ENCODE data around the gene SLC9A1. TPM values are rescaled to one million over a fixed set of nuclear protein-coding genes. Genes with fewer than 3 reads are reported as not detected.

The SLC9A1 gene
- total RNA-seq, 1 experiment from 2014 or later: 22.5 TPM

DNA sequence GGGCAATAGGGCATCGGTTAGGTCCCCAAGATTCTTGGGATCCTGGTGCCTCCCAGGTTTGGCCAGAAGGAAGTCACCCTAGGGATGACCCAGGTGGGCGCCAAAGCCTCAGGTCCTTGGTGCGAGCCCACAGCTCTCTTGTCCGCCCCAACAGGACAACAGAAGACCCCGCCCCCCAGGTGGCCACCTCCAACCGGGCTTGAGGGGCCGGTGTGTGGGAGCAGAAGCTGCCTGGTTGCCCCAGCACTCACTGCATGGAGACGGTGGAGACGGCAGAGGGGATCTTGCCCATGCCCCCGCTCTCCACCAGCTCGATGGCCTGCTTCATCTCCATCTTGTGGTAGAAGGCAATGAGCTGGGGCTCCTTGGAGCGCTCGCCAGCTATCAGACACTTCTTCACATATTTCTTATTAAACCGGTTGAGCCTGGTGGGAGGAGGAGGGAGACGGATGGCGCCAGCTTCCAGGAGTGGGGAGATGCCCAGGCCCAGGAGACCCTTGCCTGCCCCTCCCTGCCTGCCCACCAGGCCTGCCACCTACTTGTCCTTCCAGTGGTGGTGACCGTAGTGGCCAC lies 52.7 kb downstream of the SLC9A1 start (continued):
- TF ChIP-seq, protein P1, sequence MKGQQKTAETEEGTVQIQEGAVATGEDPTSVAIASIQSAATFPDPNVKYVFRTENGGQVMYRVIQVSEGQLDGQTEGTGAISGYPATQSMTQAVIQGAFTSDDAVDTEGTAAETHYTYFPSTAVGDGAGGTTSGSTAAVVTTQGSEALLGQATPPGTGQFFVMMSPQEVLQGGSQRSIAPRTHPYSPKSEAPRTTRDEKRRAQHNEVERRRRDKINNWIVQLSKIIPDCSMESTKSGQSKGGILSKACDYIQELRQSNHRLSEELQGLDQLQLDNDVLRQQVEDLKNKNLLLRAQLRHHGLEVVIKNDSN (CRISPR knock-in tag; IDR thresholded peaks at IDR 0.05): no peak
- TF ChIP-seq MAX (CRISPR knock-in tag; IDR thresholded peaks at IDR 0.05) (no peak), ATF2 (CRISPR knock-in tag; IDR thresholded peaks at IDR 0.05; ENCODE audit: borderline replicate concordance, low read depth) (no peak)
- TF ChIP-seq, protein P2, sequence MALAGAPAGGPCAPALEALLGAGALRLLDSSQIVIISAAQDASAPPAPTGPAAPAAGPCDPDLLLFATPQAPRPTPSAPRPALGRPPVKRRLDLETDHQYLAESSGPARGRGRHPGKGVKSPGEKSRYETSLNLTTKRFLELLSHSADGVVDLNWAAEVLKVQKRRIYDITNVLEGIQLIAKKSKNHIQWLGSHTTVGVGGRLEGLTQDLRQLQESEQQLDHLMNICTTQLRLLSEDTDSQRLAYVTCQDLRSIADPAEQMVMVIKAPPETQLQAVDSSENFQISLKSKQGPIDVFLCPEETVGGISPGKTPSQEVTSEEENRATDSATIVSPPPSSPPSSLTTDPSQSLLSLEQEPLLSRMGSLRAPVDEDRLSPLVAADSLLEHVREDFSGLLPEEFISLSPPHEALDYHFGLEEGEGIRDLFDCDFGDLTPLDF (CRISPR knock-in tag; IDR thresholded peaks at IDR 0.05): no peak
- TF ChIP-seq, protein P3, sequence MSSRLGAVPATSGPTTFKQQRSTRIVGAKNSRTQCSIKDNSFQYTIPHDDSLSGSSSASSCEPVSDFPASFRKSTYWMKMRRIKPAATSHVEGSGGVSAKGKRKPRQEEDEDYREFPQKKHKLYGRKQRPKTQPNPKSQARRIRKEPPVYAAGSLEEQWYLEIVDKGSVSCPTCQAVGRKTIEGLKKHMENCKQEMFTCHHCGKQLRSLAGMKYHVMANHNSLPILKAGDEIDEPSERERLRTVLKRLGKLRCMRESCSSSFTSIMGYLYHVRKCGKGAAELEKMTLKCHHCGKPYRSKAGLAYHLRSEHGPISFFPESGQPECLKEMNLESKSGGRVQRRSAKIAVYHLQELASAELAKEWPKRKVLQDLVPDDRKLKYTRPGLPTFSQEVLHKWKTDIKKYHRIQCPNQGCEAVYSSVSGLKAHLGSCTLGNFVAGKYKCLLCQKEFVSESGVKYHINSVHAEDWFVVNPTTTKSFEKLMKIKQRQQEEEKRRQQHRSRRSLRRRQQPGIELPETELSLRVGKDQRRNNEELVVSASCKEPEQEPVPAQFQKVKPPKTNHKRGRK (CRISPR knock-in tag; IDR thresholded peaks at IDR 0.05; ENCODE audit: borderline replicate concordance): no peak

GRCh38 chr1:27101696-27102095 lies 53.2 kb downstream of the SLC9A1 start:
- TF ChIP-seq ZNF317 (CRISPR knock-in tag; IDR thresholded peaks at IDR 0.05; ENCODE audit: borderline replicate concordance, low read depth) (no peak), ZBTB21 (CRISPR knock-in tag; IDR thresholded peaks at IDR 0.05; ENCODE audit: borderline replicate concordance) (no peak), CREB1 (CRISPR knock-in tag; IDR thresholded peaks at IDR 0.05) (no peak), STAT6 (CRISPR knock-in tag; conservative IDR thresholded peaks at IDR 0.05; ENCODE audit: low read depth) (no peak), CDX4 (CRISPR knock-in tag; IDR thresholded peaks at IDR 0.05; ENCODE audit: borderline replicate concordance) (no peak), NFE2L1 (CRISPR knock-in tag; IDR thresholded peaks at IDR 0.05) (no peak), NFYB (CRISPR knock-in tag; conservative IDR thresholded peaks at IDR 0.05; ENCODE audit: low read depth) (no peak), ETV6 (CRISPR knock-in tag; IDR thresholded peaks at IDR 0.05) (no peak), RELA (CRISPR knock-in tag; IDR thresholded peaks at IDR 0.05; ENCODE audit: borderline replicate concordance) (no peak)
- no peak overlapping the region for H3K4me3 Mint-ChIP-seq
- no peak for ATAC-seq
- no peak for DNase-seq (ENCODE audit: low spot score)
- H3K27me3 Mint-ChIP-seq (ENCODE audit: low read depth): no peaks in the 10 kb centered on the region; the same call in 1 of the 2 replicates
- CTCF ChIA-PET: interaction anchor here (0.5 to 12.6 kb wide), 31 partner anchors 9 to 456 kb away, joined by 3 to 636 read pairs (median 5); partner anchors contain the start of gene KDF1
- no peaks in the 10 kb centered on the region for H3K9me3 Mint-ChIP-seq
- H3K36me3 Mint-ChIP-seq: peaks cover 4% of the 10 kb centered on the region; the same call in 1 of the 2 replicates
- no peak overlapping the region for H3K27ac Mint-ChIP-seq
- POLR2A ChIA-PET: no interaction called here
- H3K4me1 Mint-ChIP-seq: peaks cover 35% of the 10 kb centered on the region
